ENCODE results near the gene PWWP2A.

DNA sequence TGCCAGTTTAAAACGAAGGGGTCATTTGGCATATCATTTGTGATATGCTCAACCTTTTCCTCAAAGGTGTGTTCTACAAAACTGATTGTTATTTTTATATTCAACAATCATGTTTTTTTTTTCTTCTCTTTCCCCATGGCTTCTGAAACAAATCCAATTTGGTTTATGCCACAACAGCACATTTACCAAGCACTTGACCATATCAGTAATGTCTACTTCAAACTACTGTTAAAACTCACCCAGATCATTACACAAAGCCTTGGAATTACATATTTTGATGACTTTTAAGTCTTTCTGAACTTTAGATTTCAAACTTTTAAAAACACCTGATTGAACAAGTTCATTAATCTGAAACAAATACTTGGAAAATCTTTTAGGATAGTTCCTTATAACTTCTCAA, 29.2 kb downstream of the PWWP2A start:
- no peak for TF ChIP-seq NR3C1 (IDR thresholded peaks at IDR 0.05)
- no peak for TF ChIP-seq POLR2A (IDR thresholded peaks at IDR 0.05; ENCODE audit: low read length)
- no peak for TF ChIP-seq JUNB (IDR thresholded peaks at IDR 0.05)
- TF ChIP-seq SMC3 (IDR thresholded peaks at IDR 0.05) = no peak

Measured in A549 (cell line).